ENCODE measurements around the gene BRIP1. TPM values are rescaled to one million over a fixed set of nuclear protein-coding genes. Genes with fewer than 3 reads are reported as not detected.

BRIP1 gene
- total and polyA plus RNA-seq, 2 donors (not counting 1 experiment from before 2014, with no cell fraction given) = 4.0 to 8.1 TPM

GRCh38 chr17:61764846-61765245, 98.5 kb downstream of the BRIP1 start:
- H2AFZ ChIP-seq (ENCODE audit: low read length) = no peak overlapping the region
- no peak overlapping the region for H3K27ac ChIP-seq (ENCODE audit: insufficient read depth, low read length)
- H3K36me3 ChIP-seq (ENCODE audit: control insufficient read depth, insufficient read depth, low read length) = no peaks in the 10 kb centered on the region
- no peaks in the 10 kb centered on the region for H3K79me2 ChIP-seq (ENCODE audit: control insufficient read depth, insufficient read depth, low read length)
- H4K20me1 ChIP-seq (ENCODE audit: control insufficient read depth, extremely low read depth, insufficient read depth, low read length) = no peaks in the 10 kb centered on the region
- no peak overlapping the region for H3K4me2 ChIP-seq (ENCODE audit: extremely low read depth, insufficient read depth, low read length)
- H3K9me3 ChIP-seq (ENCODE audit: control insufficient read depth, insufficient read depth, low read depth, low read length) = no peaks in the 10 kb centered on the region
- no peaks in the 10 kb centered on the region for H3K4me1 ChIP-seq (ENCODE audit: control insufficient read depth, extremely low read depth, insufficient read depth, low read length)
- DNase-seq (ENCODE audit: low read depth in 2 of 2) = no peak
- no peak overlapping the region for H3K9ac ChIP-seq (ENCODE audit: insufficient read depth, low read length)
- no peak for TF ChIP-seq CTCF (conservative IDR thresholded peaks at IDR 0.05 in 1 of 2, IDR thresholded peaks at IDR 0.05 in 1 of 2; ENCODE audit: low read depth in 1 of 2, low read length in 2 of 2)
- no peak for TF ChIP-seq EZH2 (IDR thresholded peaks at IDR 0.05; ENCODE audit: low read length, missing control alignments)
- no peaks in the 10 kb centered on the region for H3K27me3 ChIP-seq (ENCODE audit: control insufficient read depth, insufficient read depth, low read length)
- no peak overlapping the region for H3K4me3 ChIP-seq (replicated peaks in 1 of 4; ENCODE audit: control extremely low read depth in 1 of 4, insufficient read depth in 1 of 4, low read depth in 3 of 4, low read length in 4 of 4)

GRCh38 chr17:61761827-61762226, 101.5 kb downstream of the BRIP1 start:
- no peaks in the 10 kb centered on the region for H3K27me3 ChIP-seq (ENCODE audit: control insufficient read depth, insufficient read depth, low read length)
- TF ChIP-seq CTCF (conservative IDR thresholded peaks at IDR 0.05 in 1 of 2, IDR thresholded peaks at IDR 0.05 in 1 of 2; ENCODE audit: low read depth in 1 of 2, low read length in 2 of 2) (no peak), EZH2 (IDR thresholded peaks at IDR 0.05; ENCODE audit: low read length, missing control alignments) (no peak)
- H3K27ac ChIP-seq (ENCODE audit: insufficient read depth, low read length) = no peak overlapping the region
- no peaks in the 10 kb centered on the region for H3K36me3 ChIP-seq (ENCODE audit: control insufficient read depth, insufficient read depth, low read length)
- H2AFZ ChIP-seq (ENCODE audit: low read length) = no peak overlapping the region
- H3K79me2 ChIP-seq (ENCODE audit: control insufficient read depth, insufficient read depth, low read length) = no peaks in the 10 kb centered on the region
- DNase-seq (ENCODE audit: low read depth in 2 of 2) = no peak
- H3K4me2 ChIP-seq (ENCODE audit: extremely low read depth, insufficient read depth, low read length) = no peak overlapping the region
- no peak overlapping the region for H3K9ac ChIP-seq (ENCODE audit: insufficient read depth, low read length)
- no peak overlapping the region for H3K4me3 ChIP-seq (replicated peaks in 1 of 4; ENCODE audit: control extremely low read depth in 1 of 4, insufficient read depth in 1 of 4, low read depth in 3 of 4, low read length in 4 of 4)
- no peaks in the 10 kb centered on the region for H3K9me3 ChIP-seq (ENCODE audit: control insufficient read depth, insufficient read depth, low read depth, low read length)
- H4K20me1 ChIP-seq (ENCODE audit: control insufficient read depth, extremely low read depth, insufficient read depth, low read length) = no peaks in the 10 kb centered on the region
- H3K4me1 ChIP-seq (ENCODE audit: control insufficient read depth, extremely low read depth, insufficient read depth, low read length) = no peaks in the 10 kb centered on the region

GRCh38 chr17:61759362-61759761, 104.0 kb downstream of the BRIP1 start:
- Histone ChIP-seq H3K36me3 (ENCODE audit: control insufficient read depth, insufficient read depth, low read length) (no peaks in the 10 kb centered on the region), H4K20me1 (ENCODE audit: control insufficient read depth, extremely low read depth, insufficient read depth, low read length) (no peaks in the 10 kb centered on the region), H3K4me3 (replicated peaks in 1 of 4; ENCODE audit: control extremely low read depth in 1 of 4, insufficient read depth in 1 of 4, low read depth in 3 of 4, low read length in 4 of 4) (no peak overlapping the region), H3K4me2 (ENCODE audit: extremely low read depth, insufficient read depth, low read length) (no peak overlapping the region), H3K4me1 (ENCODE audit: control insufficient read depth, extremely low read depth, insufficient read depth, low read length) (no peaks in the 10 kb centered on the region), H3K9me3 (ENCODE audit: control insufficient read depth, insufficient read depth, low read depth, low read length) (no peaks in the 10 kb centered on the region), H2AFZ (ENCODE audit: low read length) (no peak overlapping the region), H3K79me2 (ENCODE audit: control insufficient read depth, insufficient read depth, low read length) (no peaks in the 10 kb centered on the region), H3K9ac (ENCODE audit: insufficient read depth, low read length) (no peak overlapping the region), H3K27me3 (ENCODE audit: control insufficient read depth, insufficient read depth, low read length) (no peaks in the 10 kb centered on the region), H3K27ac (ENCODE audit: insufficient read depth, low read length) (no peak overlapping the region)
- DNase-seq (ENCODE audit: low read depth in 2 of 2) = no peak
- TF ChIP-seq CTCF (conservative IDR thresholded peaks at IDR 0.05 in 1 of 2, IDR thresholded peaks at IDR 0.05 in 1 of 2; ENCODE audit: low read depth in 1 of 2, low read length in 2 of 2) (no peak), EZH2 (IDR thresholded peaks at IDR 0.05; ENCODE audit: low read length, missing control alignments) (no peak)
